Adipocyte (in vitro differentiated cells): ENCODE data around the gene GNB1.
"Not testable (repeated sequence)": the region's sequence is repeated elsewhere in the genome, so short reads cannot be mapped to it uniquely, and the experiment has no call there.

ENCODE experiments used
- DNase-seq: peaks from one replicate; pipeline ENCODE4 v3.0.0-alpha.2; 2015; ENCODE audit warnings: low read depth
- H3K27me3 ChIP-seq: replicated peaks from 2 replicates; pipeline ENCODE4 v1.7.0; 2013; ENCODE audit warnings: mild to moderate bottlenecking, low read length, moderate library complexity; ENCODE audit not compliant: control insufficient read depth, insufficient read depth
- H3K36me3 ChIP-seq: 2 replicates; pipeline ENCODE4 v1.7.0; 2013; ENCODE audit warnings: low read length, mild to moderate bottlenecking, moderate library complexity; ENCODE audit not compliant: control insufficient read depth, insufficient read depth, severe bottlenecking
- H3K4me1 ChIP-seq: 2 replicates; pipeline ENCODE4 v1.7.0; 2013; ENCODE audit warnings: mild to moderate bottlenecking, low read length, moderate library complexity; ENCODE audit not compliant: control insufficient read depth, insufficient read depth
- H3K4me3 ChIP-seq: 2 replicates; pipeline ENCODE4 v1.7.0; 2013; ENCODE audit warnings: mild to moderate bottlenecking, low read length, moderate library complexity
- H3K9ac ChIP-seq: 2 replicates; pipeline ENCODE4 v1.7.0; 2013; ENCODE audit warnings: mild to moderate bottlenecking, low read length, moderate library complexity
- H3K9me3 ChIP-seq: 2 replicates; pipeline ENCODE4 v1.7.0; 2013; ENCODE audit warnings: mild to moderate bottlenecking, low read length, moderate library complexity; ENCODE audit not compliant: control insufficient read depth

GNB1 gene

GRCh38 chr1:1749941-1750340 lies 140.9 kb downstream of the GNB1 start:
- peaks cover 29% of the 10 kb centered on the region for H3K36me3 ChIP-seq
- not testable (repeated sequence) for H3K9me3 ChIP-seq, H3K4me1 ChIP-seq, H3K4me3 ChIP-seq, DNase-seq, H3K9ac ChIP-seq, H3K27me3 ChIP-seq

GRCh38 chr1:1748686-1749321 lies 142.1 kb downstream of the GNB1 start:
- Histone ChIP-seq H3K36me3 (peaks cover 18% of the 10 kb centered on the region), H3K4me3 (no peak overlapping the region), H3K9ac (no peak overlapping the region), H3K4me1 (no peaks in the 10 kb centered on the region), H3K9me3 (no peaks in the 10 kb centered on the region), H3K27me3 (no peaks in the 10 kb centered on the region)
- no peak for DNase-seq

GRCh38 chr1:1746566-1746909 lies 144.3 kb downstream of the GNB1 start:
- not testable (repeated sequence) for DNase-seq, H3K27me3 ChIP-seq, H3K9me3 ChIP-seq, H3K9ac ChIP-seq, H3K4me1 ChIP-seq, H3K36me3 ChIP-seq
- H3K4me3 ChIP-seq: peak overlapping the region; percentile 70

GRCh38 chr1:1745651-1746565 lies 145.0 kb downstream of the GNB1 start:
- peak; percentile 47 for DNase-seq
- not testable (repeated sequence) for H3K9me3 ChIP-seq, H3K36me3 ChIP-seq, H3K4me1 ChIP-seq, H3K27me3 ChIP-seq
- Histone ChIP-seq H3K4me3 (peak overlapping the region; percentile 70), H3K9ac (peak overlapping the region; percentile 83)

GRCh38 chr1:1742529-1742928 lies 148.4 kb downstream of the GNB1 start:
- H3K36me3 ChIP-seq, H3K27me3 ChIP-seq, H3K9me3 ChIP-seq, H3K9ac ChIP-seq, DNase-seq, H3K4me1 ChIP-seq, H3K4me3 ChIP-seq: not testable (repeated sequence)

GRCh38 chr1:1741013-1741412 lies 149.9 kb downstream of the GNB1 start:
- H3K4me3 ChIP-seq, H3K9me3 ChIP-seq, H3K36me3 ChIP-seq, H3K4me1 ChIP-seq, H3K9ac ChIP-seq, H3K27me3 ChIP-seq: not testable (repeated sequence)
- peak; percentile 98 for DNase-seq

GRCh38 chr1:1738799-1739337 lies 152.0 kb downstream of the GNB1 start:
- H3K9ac ChIP-seq, H3K4me3 ChIP-seq, H3K9me3 ChIP-seq, H3K4me1 ChIP-seq, H3K36me3 ChIP-seq, H3K27me3 ChIP-seq, DNase-seq: not testable (repeated sequence)

- H3K36me3 ChIP-seq, H3K4me1 ChIP-seq, H3K9me3 ChIP-seq, H3K27me3 ChIP-seq, H3K4me3 ChIP-seq, DNase-seq, H3K9ac ChIP-seq: not testable (repeated sequence)
Measured at GRCh38 chr1:1737675-1738590, 153.0 kb downstream of the GNB1 start.
